GM23338 (cell line): ENCODE data around the gene CD79A. TPM values are rescaled to one million over a fixed set of nuclear protein-coding genes. Genes with fewer than 3 reads are reported as not detected.

ENCODE experiments used
- ATAC-seq: fragments of 200-7000 bp; cut with Tn5 transposase; 3 replicates; pipeline ENCODE4 v1.9.1; 2020
- DNase-seq: peaks from one replicate; pipeline ENCODE4 v3.0.0-alpha.2; 2015; ENCODE audit warnings: low spot score
- H2AFZ ChIP-seq: fragments of 200-600 bp; sonication (generic); 2 replicates; pipeline ENCODE4 v1.8.0; 2016; ENCODE audit warnings: antibody characterized with exemption, mild to moderate bottlenecking, moderate library complexity
- H3F3A ChIP-seq: fragments of 200-600 bp; sonication (generic); replicated peaks from 2 replicates; pipeline ENCODE4 v1.8.0; 2017; ENCODE audit warnings: antibody characterized with exemption, mixed run types, low read depth
- H3K27ac ChIP-seq: fragments of 200-600 bp; sonication (generic); 2 replicates; pipeline ENCODE4 v1.6.1; 2016; ENCODE audit warnings: low read depth
- H3K27me3 ChIP-seq: fragments of 200-600 bp; sonication (generic); 2 replicates; pipeline ENCODE4 v1.8.0; 2016; ENCODE audit warnings: mild to moderate bottlenecking, mixed run types, moderate library complexity; ENCODE audit not compliant: insufficient read depth
- H3K36me3 ChIP-seq: fragments of 200-600 bp; sonication (generic); 2 replicates; pipeline ENCODE4 v1.8.0; 2016; ENCODE audit warnings: mild to moderate bottlenecking; ENCODE audit not compliant: insufficient read depth
- H3K4me1 ChIP-seq: fragments of 200-600 bp; sonication (generic); 2 replicates; pipeline ENCODE4 v1.8.0; 2016; ENCODE audit warnings: mild to moderate bottlenecking, moderate library complexity; ENCODE audit not compliant: insufficient read depth
- H3K4me2 ChIP-seq: fragments of 200-600 bp; sonication (generic); 2 replicates; pipeline ENCODE4 v1.7.1; 2017; ENCODE audit warnings: mixed run types
- H3K4me3 ChIP-seq: fragments of 200-600 bp; sonication (generic); 2 replicates; pipeline ENCODE4 v1.6.1; 2016; ENCODE audit warnings: mixed run types
- H3K79me2 ChIP-seq: fragments of 200-600 bp; sonication (generic); replicated peaks from 2 replicates; pipeline ENCODE4 v1.8.0; 2017; ENCODE audit warnings: mild to moderate bottlenecking; ENCODE audit not compliant: insufficient read depth
- H3K9me2 ChIP-seq: fragments of 200-600 bp; sonication (generic); 2 replicates; pipeline ENCODE4 v1.8.0; 2017; ENCODE audit not compliant: insufficient read depth
- H4K20me1 ChIP-seq: fragments of 200-600 bp; sonication (generic); replicated peaks from 2 replicates; pipeline ENCODE4 v1.8.0; 2017; ENCODE audit warnings: mild to moderate bottlenecking; ENCODE audit not compliant: insufficient read depth
- H3K27ac Mint-ChIP-seq: 2 replicates; pipeline ENCODE4 v1.8.0; 2020; ENCODE audit warnings: inconsistent platforms, mild to moderate bottlenecking, moderate library complexity, mixed read lengths
- H3K27me3 Mint-ChIP-seq: 3 replicates; pipeline ENCODE4 v1.8.0; 2022; ENCODE audit warnings: low read depth, mild to moderate bottlenecking, moderate library complexity, mixed read lengths, inconsistent platforms; ENCODE audit not compliant: insufficient read depth, poor library complexity
- H3K36me3 Mint-ChIP-seq: 3 replicates; pipeline ENCODE4 v1.8.0; 2021; ENCODE audit warnings: low read depth, mild to moderate bottlenecking, inconsistent platforms, moderate library complexity, mixed read lengths
- H3K4me1 Mint-ChIP-seq: 3 replicates; pipeline ENCODE4 v1.8.0; 2020; ENCODE audit warnings: mild to moderate bottlenecking, inconsistent platforms, mixed read lengths
- H3K4me3 Mint-ChIP-seq: 3 replicates; pipeline ENCODE4 v1.8.0; 2021; ENCODE audit warnings: moderate library complexity, mild to moderate bottlenecking, inconsistent platforms, mixed read lengths
- H3K9me3 Mint-ChIP-seq: 3 replicates; pipeline ENCODE4 v1.8.0; 2020; ENCODE audit warnings: moderate library complexity, mild to moderate bottlenecking, inconsistent platforms, mixed read lengths
- EZH2 ChIP-seq: fragments of 200-600 bp; sonication (generic); IDR thresholded peaks from one replicate; pipeline ENCODE4 v1.8.0; 2017; ENCODE audit warnings: antibody characterized with exemption, mild to moderate bottlenecking, low read depth; ENCODE audit not compliant: unreplicated experiment
- EZH2phosphoT487 ChIP-seq: fragments of 200-600 bp; sonication (generic); IDR thresholded peaks from one replicate; pipeline ENCODE4 v1.8.1; 2018; ENCODE audit warnings: antibody characterized with exemption; ENCODE audit not compliant: unreplicated experiment
- STAT1 ChIP-seq: IDR thresholded peaks from one replicate; pipeline ENCODE4 v1.6.1; 2016; ENCODE audit warnings: antibody characterized with exemption; ENCODE audit not compliant: unreplicated experiment
- polyA plus RNA-seq: library from polyadenylated mRNA; unstranded; fragments of >200 nt; fragmentation: Nextera tagmentation; extraction: Ambion mirVana; gene quantifications from 2 replicates; pipeline ENCODE4 v1.2.1, GENCODE V29; 2016
- total RNA-seq: library from RNA; depleted of rRNA; stranded (reverse); fragments of >200 nt; shearing (Covaris generic); gene quantifications from 2 replicates; pipeline ENCODE4 v1.2.3, GENCODE V29; 2014
- TF ChIP-seq, protein P1 (sequence below), 2 experiments: fragments of 200-600 bp in 1 of 2; sonication (generic) in 1 of 2; conservative IDR thresholded peaks; 2 replicates each; pipeline versions ENCODE4 v1.5.1 to v1.6.1; 2016 to 2017; ENCODE audit warnings: antibody characterized with exemption in 2 of 2, low read depth in 2 of 2, mild to moderate bottlenecking in 2 of 2, moderate library complexity in 1 of 2
- TF ChIP-seq, protein P2 (sequence below): fragments of 250-450 bp; sonication (Bioruptor Pico); IDR thresholded peaks from 2 replicates; pipeline ENCODE4 v1.5.0; 2020; ENCODE audit warnings: mild to moderate bottlenecking, moderate library complexity

The CD79A gene
- total and polyA plus RNA-seq, 2 experiments from 2014 or later, result 0.27 TPM; not detected in 1

DNA sequence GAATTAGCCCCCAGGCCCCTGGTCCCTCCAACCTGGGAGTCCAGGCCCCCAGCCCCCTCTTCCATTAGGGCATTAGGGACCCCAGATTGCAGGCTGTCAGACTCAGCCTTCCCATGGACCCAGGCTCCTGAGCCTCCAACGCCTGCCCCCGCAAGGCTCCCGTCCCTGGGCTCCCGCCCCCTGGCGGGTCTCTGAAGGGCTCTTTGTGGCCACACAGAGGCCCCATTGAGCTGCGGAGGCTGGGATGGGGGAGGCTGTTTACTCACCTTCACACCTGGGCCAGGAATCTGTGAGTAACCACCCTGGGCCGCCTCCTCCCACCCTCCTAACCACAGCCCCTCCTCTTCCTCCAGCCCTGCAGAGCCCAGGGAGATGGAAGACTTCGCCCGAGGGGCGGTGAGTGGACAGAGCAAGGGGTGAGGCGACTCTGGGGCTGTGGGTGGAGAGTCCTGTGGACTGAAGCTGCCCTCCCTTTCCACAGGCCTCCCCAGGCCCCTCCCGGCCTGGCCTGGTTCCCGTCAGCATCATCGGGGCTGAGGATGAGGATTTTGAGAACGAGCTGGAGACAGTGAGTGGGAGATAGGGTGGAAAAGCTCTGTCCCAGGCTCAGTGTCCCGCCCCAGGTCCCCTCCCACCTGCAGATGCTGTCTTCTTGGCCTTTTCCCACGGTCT, 10.8 kb downstream of the CD79A start:
- Mint-ChIP-seq H3K4me3 (peak overlapping the region; percentile 11; the same call in 2 of the 3 replicates), H3K27ac (no peak overlapping the region), H3K27me3 (peaks cover 9% of the 10 kb centered on the region), H3K36me3 (peaks cover 16% of the 10 kb centered on the region; the same call in 2 of the 3 replicates), H3K9me3 (peaks cover 7% of the 10 kb centered on the region; the same call in 2 of the 3 replicates), H3K4me1 (peaks cover 39% of the 10 kb centered on the region)
- peaks cover 7% of the 10 kb centered on the region for H3K27me3 ChIP-seq
- no peak for TF ChIP-seq EZH2phosphoT487
- no peak for TF ChIP-seq EZH2
- TF ChIP-seq, protein P1, sequence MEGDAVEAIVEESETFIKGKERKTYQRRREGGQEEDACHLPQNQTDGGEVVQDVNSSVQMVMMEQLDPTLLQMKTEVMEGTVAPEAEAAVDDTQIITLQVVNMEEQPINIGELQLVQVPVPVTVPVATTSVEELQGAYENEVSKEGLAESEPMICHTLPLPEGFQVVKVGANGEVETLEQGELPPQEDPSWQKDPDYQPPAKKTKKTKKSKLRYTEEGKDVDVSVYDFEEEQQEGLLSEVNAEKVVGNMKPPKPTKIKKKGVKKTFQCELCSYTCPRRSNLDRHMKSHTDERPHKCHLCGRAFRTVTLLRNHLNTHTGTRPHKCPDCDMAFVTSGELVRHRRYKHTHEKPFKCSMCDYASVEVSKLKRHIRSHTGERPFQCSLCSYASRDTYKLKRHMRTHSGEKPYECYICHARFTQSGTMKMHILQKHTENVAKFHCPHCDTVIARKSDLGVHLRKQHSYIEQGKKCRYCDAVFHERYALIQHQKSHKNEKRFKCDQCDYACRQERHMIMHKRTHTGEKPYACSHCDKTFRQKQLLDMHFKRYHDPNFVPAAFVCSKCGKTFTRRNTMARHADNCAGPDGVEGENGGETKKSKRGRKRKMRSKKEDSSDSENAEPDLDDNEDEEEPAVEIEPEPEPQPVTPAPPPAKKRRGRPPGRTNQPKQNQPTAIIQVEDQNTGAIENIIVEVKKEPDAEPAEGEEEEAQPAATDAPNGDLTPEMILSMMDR (conservative IDR thresholded peaks at IDR 0.05; ENCODE audit: low read depth in 2 of 2), result peak; percentile 38 to 65; a peak in 3 of 4 replicates
- TF ChIP-seq, protein P2, sequence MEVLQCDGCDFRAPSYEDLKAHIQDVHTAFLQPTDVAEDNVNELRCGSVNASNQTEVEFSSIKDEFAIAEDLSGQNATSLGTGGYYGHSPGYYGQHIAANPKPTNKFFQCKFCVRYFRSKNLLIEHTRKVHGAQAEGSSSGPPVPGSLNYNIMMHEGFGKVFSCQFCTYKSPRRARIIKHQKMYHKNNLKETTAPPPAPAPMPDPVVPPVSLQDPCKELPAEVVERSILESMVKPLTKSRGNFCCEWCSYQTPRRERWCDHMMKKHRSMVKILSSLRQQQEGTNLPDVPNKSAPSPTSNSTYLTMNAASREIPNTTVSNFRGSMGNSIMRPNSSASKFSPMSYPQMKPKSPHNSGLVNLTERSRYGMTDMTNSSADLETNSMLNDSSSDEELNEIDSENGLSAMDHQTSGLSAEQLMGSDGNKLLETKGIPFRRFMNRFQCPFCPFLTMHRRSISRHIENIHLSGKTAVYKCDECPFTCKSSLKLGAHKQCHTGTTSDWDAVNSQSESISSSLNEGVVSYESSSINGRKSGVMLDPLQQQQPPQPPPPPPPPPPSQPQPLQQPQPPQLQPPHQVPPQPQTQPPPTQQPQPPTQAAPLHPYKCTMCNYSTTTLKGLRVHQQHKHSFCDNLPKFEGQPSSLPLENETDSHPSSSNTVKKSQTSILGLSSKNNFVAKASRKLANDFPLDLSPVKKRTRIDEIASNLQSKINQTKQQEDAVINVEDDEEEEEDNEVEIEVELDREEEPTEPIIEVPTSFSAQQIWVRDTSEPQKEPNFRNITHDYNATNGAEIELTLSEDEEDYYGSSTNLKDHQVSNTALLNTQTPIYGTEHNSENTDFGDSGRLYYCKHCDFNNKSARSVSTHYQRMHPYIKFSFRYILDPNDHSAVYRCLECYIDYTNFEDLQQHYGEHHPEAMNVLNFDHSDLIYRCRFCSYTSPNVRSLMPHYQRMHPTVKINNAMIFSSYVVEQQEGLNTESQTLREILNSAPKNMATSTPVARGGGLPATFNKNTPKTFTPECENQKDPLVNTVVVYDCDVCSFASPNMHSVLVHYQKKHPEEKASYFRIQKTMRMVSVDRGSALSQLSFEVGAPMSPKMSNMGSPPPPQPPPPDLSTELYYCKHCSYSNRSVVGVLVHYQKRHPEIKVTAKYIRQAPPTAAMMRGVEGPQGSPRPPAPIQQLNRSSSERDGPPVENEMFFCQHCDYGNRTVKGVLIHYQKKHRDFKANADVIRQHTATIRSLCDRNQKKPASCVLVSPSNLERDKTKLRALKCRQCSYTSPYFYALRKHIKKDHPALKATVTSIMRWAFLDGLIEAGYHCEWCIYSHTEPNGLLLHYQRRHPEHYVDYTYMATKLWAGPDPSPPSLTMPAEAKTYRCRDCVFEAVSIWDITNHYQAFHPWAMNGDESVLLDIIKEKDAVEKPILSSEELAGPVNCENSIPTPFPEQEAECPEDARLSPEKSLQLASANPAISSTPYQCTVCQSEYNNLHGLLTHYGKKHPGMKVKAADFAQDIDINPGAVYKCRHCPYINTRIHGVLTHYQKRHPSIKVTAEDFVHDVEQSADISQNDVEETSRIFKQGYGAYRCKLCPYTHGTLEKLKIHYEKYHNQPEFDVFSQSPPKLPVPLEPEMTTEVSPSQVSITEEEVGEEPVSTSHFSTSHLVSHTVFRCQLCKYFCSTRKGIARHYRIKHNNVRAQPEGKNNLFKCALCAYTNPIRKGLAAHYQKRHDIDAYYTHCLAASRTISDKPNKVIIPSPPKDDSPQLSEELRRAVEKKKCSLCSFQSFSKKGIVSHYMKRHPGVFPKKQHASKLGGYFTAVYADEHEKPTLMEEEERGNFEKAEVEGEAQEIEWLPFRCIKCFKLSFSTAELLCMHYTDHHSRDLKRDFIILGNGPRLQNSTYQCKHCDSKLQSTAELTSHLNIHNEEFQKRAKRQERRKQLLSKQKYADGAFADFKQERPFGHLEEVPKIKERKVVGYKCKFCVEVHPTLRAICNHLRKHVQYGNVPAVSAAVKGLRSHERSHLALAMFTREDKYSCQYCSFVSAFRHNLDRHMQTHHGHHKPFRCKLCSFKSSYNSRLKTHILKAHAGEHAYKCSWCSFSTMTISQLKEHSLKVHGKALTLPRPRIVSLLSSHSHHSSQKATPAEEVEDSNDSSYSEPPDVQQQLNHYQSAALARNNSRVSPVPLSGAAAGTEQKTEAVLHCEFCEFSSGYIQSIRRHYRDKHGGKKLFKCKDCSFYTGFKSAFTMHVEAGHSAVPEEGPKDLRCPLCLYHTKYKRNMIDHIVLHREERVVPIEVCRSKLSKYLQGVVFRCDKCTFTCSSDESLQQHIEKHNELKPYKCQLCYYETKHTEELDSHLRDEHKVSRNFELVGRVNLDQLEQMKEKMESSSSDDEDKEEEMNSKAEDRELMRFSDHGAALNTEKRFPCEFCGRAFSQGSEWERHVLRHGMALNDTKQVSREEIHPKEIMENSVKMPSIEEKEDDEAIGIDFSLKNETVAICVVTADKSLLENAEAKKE, result no peak
- TF ChIP-seq STAT1, result no peak
- H3F3A ChIP-seq, result peaks cover 22% of the 10 kb centered on the region
- H3K27ac ChIP-seq, result peak overlapping the region; percentile 86; the same call in 1 of the 2 replicates
- DNase-seq (peak; percentile 92), ATAC-seq (peak; percentile 59)
- peaks cover 4% of the 10 kb centered on the region; the same call in 1 of the 2 replicates for H4K20me1 ChIP-seq
- no peaks in the 10 kb centered on the region for H3K9me2 ChIP-seq
- peak overlapping the region; percentile 38 for H3K4me3 ChIP-seq
- H3K79me2 ChIP-seq, result peaks cover 6% of the 10 kb centered on the region; the same call in 1 of the 2 replicates
- no peak overlapping the region for H2AFZ ChIP-seq
- H3K36me3 ChIP-seq, result no peaks in the 10 kb centered on the region
- H3K4me1 ChIP-seq, result peaks cover 26% of the 10 kb centered on the region
- H3K4me2 ChIP-seq, result peak overlapping the region; percentile 73
